Mesenteric fat pad (tissue), 1 donor: ENCODE results near the gene TMEM178A. TPM values are rescaled to one million over a fixed set of nuclear protein-coding genes. Genes with fewer than 3 reads are reported as not detected.

ENCODE experiments used
- DNase-seq: peaks from one replicate; pipeline ENCODE4 v3.0.0-alpha.2; 2020; ENCODE audit warnings: low spot score
- total RNA-seq: library from RNA; stranded (reverse); fragmentation: NEBNext Ultra II Directional; extraction: Animal tissue kit (Norgen Biotek cat#: 25700); gene quantifications from one replicate; pipeline ENCODE4 v1.2.1, GENCODE V29; 2021
- donor health status: DM: yes; HTN: yes; CAD: no.

Gene TMEM178A
- total RNA-seq, 1 donor from 2014 or later: 1.5 TPM

DNA sequence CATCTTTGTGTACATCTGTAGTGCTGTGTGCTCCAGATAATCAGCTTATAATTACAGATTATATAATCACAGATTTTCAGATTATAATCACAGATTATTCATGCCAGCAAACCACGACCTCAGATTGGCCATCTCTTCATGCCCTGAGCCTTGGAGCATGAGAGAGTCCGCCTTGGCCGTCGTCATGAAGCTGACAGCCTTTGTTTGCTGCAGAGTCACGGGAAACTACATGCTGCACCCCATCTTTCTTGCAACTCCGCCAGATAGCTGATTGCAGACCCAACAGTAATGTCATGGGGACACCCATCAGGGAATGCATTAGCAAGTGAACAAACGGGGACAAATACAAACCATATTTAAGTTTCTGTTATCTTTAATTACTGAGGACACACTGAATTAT is 7.3 kb downstream of the TMEM178A start:
- DNase-seq: no peak

DNA sequence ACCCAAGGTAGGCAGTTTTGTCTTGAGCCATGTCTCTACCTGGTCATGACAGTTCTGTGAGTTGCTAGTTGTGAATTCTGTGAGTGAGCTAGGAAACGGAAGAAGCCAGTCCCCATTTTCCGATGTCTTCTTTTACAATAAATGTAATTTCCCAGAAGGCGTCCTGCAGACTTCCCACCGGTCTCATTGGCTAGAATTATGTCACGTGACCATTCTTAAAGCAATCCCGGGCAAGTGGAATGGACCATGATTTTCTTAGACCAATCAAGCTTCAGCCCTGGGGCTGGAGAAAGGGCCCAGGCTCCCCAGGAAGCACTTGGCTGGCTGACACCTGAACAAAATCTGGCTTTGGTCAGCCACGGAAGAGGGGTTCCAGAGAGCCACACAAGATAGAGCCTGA is 10.6 kb downstream of the TMEM178A start:
- no peak for DNase-seq

DNA sequence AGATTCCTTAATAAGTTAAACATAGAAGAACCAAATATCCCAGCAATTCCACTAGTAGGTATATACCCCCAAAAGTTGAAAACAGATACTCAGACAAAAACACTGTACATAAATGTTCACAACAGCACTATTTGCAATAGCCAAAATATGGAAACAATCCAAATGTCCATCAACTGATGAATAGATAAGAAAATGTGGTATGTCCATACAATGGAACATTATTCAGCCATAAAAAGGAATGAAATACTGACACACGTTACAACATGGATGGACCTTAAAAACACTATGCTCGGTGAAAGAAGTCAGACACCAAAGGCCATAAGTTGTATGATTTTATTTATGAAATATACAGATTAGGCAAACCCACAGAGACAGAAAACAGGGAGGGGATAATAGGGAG is 12.5 kb downstream of the TMEM178A start:
- DNase-seq: no peak

DNA sequence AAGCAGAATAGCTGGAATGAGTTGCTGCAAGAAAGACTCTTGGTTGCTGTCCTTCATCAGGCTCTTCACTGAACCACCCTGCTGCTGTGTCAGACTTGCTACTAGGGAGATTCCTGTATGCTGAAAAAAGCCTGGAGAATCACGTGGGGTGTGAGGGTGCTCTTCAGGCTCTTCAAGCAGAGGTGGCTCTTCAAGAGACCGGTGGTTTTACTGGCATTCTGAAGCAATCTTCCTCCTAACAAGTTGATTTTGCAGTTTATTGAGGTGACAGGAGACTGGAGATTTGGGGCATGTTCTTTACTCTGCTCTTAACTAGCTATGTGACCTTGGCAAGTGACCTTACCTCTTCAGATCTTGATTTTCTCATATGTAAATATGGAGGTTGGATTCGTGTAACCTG is 14.1 kb downstream of the TMEM178A start:
- no peak for DNase-seq

DNA sequence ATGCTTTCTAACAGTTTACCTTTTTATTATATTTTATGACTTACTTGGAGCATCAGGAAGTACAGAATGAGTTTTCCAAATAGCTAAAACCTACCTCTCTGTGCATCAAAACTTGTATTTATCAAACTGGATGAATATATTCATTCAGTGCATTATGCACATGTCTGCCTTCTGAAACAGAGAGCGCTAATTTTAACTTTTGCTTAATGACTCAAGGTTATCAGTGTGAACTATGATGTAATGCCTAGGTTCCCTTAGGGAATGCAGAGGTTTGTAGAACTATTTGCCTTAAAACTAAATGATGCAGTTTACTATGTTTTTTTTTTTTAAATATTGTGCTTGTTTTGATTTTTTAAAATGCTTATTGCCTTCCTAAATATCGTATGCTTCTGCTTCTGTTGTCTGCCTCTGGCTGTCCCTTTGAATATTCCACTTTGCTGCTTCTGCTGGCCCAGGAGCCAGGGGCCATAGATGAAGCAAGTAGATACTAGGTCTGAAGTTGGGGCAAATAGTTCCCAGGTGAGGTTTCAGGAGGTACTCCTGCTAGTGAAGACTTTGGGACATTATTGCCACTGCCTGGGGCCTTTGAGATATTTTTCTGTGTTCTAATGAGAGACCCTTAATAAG is 16.5 kb downstream of the TMEM178A start:
- DNase-seq: no peak

GRCh38 chr2:39683022-39683699 is 17.4 kb downstream of the TMEM178A start:
- no peak for DNase-seq

- no peak for DNase-seq
Observed at GRCh38 chr2:39684464-39684863, 18.7 kb downstream of the TMEM178A start.

DNA sequence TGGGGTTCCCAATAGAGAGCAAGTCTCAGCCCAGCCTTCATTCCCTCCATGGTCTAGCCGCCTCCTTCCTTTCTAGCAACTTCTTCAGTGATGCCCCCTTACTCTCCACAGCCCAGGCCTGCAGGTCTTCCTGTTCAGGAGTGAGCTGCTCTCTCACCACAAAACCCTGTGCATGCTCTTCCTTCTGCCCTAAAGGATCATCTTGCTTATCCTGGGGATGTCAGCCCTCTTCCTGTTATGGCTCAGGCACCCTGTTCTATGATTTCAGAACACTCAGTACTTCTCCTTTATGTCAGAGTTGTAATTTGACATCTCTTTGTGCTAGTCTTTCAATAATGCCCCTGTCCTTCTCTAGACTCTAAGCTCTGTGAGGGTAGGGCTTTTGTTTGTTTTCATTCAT is 19.4 kb downstream of the TMEM178A start:
- no peak for DNase-seq

DNA sequence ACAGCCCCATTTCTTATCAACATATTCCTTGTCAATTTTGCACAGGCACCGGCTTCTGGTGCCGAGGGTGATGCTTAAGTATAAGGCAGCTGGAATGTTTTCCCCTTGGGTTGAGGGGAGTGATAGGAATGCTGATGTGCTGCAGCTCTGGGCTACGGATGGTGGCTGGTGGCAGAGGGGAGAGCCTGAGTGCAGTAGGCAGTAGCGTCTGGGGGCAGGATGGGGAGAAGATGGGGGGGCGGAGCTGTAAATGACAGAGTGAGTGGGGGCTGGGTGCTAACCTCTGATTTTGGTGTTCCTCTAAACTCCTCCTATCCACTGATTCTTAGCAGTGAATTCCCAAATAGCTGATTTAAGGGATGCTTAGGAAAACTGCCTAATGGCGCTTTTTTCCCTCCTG is 20.7 kb downstream of the TMEM178A start:
- DNase-seq: no peak

DNA sequence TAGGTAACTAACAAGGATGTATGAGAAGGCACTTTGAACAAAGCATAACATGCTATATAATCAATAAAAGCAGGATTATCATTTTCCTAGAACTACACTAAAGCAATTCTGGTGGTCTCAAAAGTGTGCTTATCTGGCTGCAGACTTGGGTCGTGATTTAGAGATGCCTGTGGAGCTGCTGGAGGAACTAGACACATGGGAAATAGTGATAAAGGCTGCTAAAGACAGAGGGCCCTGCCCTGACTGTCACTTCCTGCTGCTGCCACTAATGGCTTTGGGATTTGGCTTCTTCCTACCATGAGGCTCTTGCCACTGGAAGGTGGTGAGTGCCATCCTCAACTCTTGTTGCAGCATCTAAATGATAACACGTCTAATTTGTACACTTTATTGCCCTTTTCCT is 22.5 kb downstream of the TMEM178A start:
- no peak for DNase-seq

GRCh38 chr2:39689272-39689841 is 23.6 kb downstream of the TMEM178A start:
- no peak for DNase-seq

DNA sequence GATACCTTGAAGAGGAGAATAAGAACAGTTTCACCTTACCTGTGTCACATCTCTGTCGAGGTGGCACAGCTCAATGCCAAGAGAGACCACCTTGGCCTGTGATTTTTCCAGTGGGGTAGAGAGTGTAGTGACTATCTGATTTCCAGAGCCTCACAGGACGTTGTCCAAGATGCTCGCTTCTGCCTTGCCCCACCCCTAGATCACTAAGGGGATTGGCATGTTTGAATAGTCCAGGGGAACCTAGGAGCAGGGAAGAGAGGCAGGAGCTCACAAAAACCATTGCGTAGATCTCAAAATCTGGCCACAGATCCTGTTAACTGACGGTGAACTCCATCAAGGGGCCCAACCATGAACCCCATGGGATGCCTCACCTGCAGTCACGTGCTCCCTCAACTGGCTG is 24.2 kb downstream of the TMEM178A start:
- DNase-seq: no peak

DNA sequence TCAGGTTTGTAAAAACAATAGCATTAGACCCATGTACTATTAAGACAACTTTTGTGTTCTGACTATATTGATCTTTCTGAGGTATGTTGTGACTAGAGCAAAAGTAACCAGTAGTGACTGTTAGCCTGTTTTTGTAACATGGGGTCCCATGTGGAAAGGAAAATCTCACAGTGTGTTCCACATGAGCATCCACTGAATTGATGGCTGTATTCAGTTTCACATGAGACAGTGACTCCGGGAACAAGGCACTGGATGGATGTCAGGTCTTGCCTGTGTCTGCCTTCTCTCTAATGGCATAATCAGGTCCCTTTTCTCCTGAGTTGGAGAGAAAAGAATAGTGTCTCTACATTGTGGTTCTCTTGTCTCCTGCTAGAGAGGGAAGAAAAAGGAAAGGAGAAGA is 27.5 kb downstream of the TMEM178A start:
- no peak for DNase-seq

DNA sequence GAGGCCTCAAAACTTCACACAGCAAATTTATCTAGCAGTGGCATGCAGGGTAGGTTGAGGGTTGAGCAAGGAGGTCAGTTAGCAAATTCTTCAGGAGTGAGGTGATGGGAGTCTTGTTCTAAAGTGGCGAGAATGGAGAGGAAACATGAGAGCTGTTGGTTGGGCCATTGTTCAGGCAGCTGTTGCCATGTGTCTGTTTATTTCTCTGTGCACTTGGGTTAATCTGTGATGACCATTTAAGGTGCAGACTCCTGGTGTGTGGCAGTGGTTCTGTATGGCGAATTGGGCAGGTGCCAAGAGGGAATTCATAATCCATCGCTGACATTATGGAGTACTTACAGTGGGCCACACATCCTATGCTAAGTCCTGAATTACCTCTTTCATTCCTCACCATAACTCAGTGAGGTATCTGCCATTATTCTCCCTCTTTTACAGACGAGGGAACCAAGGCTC is 30.4 kb downstream of the TMEM178A start:
- DNase-seq: no peak

GRCh38 chr2:39696838-39697237 is 31.1 kb downstream of the TMEM178A start:
- DNase-seq: no peak

- DNase-seq: no peak
Observed at GRCh38 chr2:39697454-39697853, 31.7 kb downstream of the TMEM178A start.

- no peak for DNase-seq
Observed at GRCh38 chr2:39701137-39701536, 35.4 kb downstream of the TMEM178A start.

GRCh38 chr2:39703181-39703872 is 37.6 kb downstream of the TMEM178A start:
- no peak for DNase-seq

DNA sequence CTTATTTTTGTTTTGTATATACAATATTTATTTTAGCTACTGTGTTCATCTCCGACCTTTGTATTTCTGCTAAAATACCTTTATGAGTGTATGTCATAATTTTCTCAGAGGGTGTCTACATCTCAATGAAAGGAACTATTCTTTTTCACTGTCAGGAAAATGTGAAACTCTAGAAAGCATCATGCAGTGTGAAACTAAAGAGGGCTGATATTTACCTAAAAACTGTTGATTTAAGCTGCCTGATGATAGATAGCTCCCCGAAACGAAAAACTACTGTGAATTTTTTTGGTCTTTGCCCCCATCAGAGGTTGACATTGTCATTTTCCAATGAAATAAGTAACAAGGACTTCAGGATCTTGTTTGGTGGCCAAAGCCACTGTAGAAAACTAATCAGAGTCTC is 38.8 kb downstream of the TMEM178A start:
- no peak for DNase-seq

DNA sequence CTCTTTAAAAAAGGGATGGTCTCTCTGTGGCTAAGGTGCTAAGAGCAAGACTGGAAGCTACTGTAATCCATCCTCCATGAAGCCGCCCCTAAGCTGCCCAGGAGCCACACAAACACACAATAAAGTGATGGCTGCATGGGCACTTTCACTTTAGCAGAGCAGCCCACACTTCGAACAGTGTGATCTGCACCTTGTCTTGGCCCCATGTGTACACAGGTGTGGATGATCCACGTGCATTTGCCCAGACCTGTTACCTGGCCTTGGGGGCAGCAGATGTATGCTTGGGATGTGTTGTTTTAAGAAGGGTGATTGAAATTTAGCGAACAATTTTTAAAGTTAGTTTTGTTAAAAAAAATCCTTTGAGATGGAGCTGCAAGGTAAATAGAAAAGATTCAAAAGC is 39.9 kb downstream of the TMEM178A start:
- DNase-seq: no peak

- no peak for DNase-seq
Observed at GRCh38 chr2:39706312-39706711, 40.6 kb downstream of the TMEM178A start.

GRCh38 chr2:39706945-39707344 is 41.2 kb downstream of the TMEM178A start:
- DNase-seq: no peak
